Keratinocyte (primary cell): ENCODE results near the gene SMYD3. TPM values are rescaled to one million over a fixed set of nuclear protein-coding genes. Genes with fewer than 3 reads are reported as not detected.

ENCODE experiments used
- DNase-seq: peaks from one replicate; pipeline ENCODE4 v3.0.0-alpha.2; 2011; ENCODE audit warnings: low read depth, missing footprints, low spot score
- FAIRE-seq: peaks from 2 replicates; lab custom pipeline; 2011; peaks lifted over from hg19 to GRCh38; lab: Jason Lieb, UNC
- H2AFZ ChIP-seq: 2 replicates; pipeline ENCODE4 v1.6.0; 2012; ENCODE audit warnings: low read length, control low read depth, inconsistent platforms; ENCODE audit not compliant: control insufficient read depth
- H3K27ac ChIP-seq: 2 replicates; pipeline ENCODE4 v1.5.1; 2011; ENCODE audit warnings: low read length; ENCODE audit not compliant: control insufficient read depth, insufficient read depth
- H3K27me3 ChIP-seq: 3 replicates; pipeline ENCODE4 v1.6.0; 2011; ENCODE audit warnings: low read length; ENCODE audit not compliant: control insufficient read depth, insufficient read depth; ENCODE audit errors: extremely low read depth
- H3K36me3 ChIP-seq, 2 experiments: 2 replicates in 1 of 2; 3 replicates in 1 of 2; pipeline ENCODE4 v1.5.1; 2011; ENCODE audit warnings: low read length in 2 of 2, mild to moderate bottlenecking in 1 of 2; ENCODE audit not compliant: control insufficient read depth in 2 of 2, insufficient read depth in 2 of 2; ENCODE audit errors: extremely low read depth in 1 of 2
- H3K4me1 ChIP-seq: 3 replicates; pipeline ENCODE4 v1.5.1; 2011; ENCODE audit warnings: low read length; ENCODE audit not compliant: control insufficient read depth, insufficient read depth; ENCODE audit errors: extremely low read depth
- H3K4me2 ChIP-seq: 3 replicates; pipeline ENCODE4 v1.6.0; 2011; ENCODE audit warnings: low read depth, low read length; ENCODE audit not compliant: control insufficient read depth, insufficient read depth; ENCODE audit errors: extremely low read depth
- H3K4me3 ChIP-seq, 3 experiments: fragments of 200-600 bp in 1 of 3; sonication (generic) in 1 of 3; 2 replicates in 2 of 3; 3 replicates in 1 of 3; pipeline ENCODE4 v1.5.1; 2011 to 2016; ENCODE audit warnings: low read length in 3 of 3, mild to moderate bottlenecking in 3 of 3, control low read depth in 2 of 3, inconsistent platforms in 1 of 3, low read depth in 1 of 3, mixed read lengths in 1 of 3, mixed run types in 1 of 3, moderate library complexity in 1 of 3; ENCODE audit not compliant: control insufficient read depth in 2 of 3, insufficient read depth in 2 of 3; ENCODE audit errors: extremely low read depth in 1 of 3
- H3K79me2 ChIP-seq: 2 replicates; pipeline ENCODE4 v1.6.0; 2012; ENCODE audit warnings: low read length; ENCODE audit not compliant: control insufficient read depth, insufficient read depth
- H3K9ac ChIP-seq: 3 replicates; pipeline ENCODE4 v1.6.0; 2011; ENCODE audit warnings: low read length; ENCODE audit not compliant: control insufficient read depth, insufficient read depth; ENCODE audit errors: extremely low read depth
- H3K9me1 ChIP-seq: 3 replicates; pipeline ENCODE4 v1.6.0; 2011; ENCODE audit warnings: low read length; ENCODE audit not compliant: control insufficient read depth, insufficient read depth; ENCODE audit errors: extremely low read depth
- H3K9me3 ChIP-seq: 2 replicates; pipeline ENCODE4 v1.5.1; 2012; ENCODE audit warnings: low read depth, low read length; ENCODE audit not compliant: control insufficient read depth
- H4K20me1 ChIP-seq: 3 replicates; pipeline ENCODE4 v1.6.0; 2011; ENCODE audit warnings: low read length; ENCODE audit not compliant: control insufficient read depth, insufficient read depth; ENCODE audit errors: extremely low read depth
- CTCF ChIP-seq, 3 experiments: IDR thresholded peaks in 1 of 3; conservative IDR thresholded peaks in 1 of 3; optimal IDR thresholded peaks in 1 of 3; 2 replicates in 2 of 3; 3 replicates in 1 of 3; pipeline versions ENCODE3 to v1.5.1; 2011; ENCODE audit warnings: low read length in 3 of 3, mild to moderate bottlenecking in 3 of 3, moderate library complexity in 2 of 3, control low read depth in 1 of 3, inconsistent platforms in 1 of 3; ENCODE audit not compliant: insufficient read depth in 2 of 3; ENCODE audit errors: extremely low read depth in 1 of 3
- EZH2 ChIP-seq: IDR thresholded peaks from one replicate; pipeline ENCODE4 v1.6.1; 2012; ENCODE audit warnings: inconsistent platforms, mild to moderate bottlenecking, low read length, moderate library complexity
- dilution Hi-C: fragments of 300-500 bp; cut with MboI; formaldehyde crosslinking; loops from one replicate; pipeline ENCODE4 v1.7.0; 2020; ENCODE audit warnings: low sequenced_read_pairs; ENCODE audit not compliant: extremely low pct_ligation_motif_present
- polyA plus RNA-seq, 5 experiments: library from polyadenylated mRNA; depleted of rRNA in 3 of 5; stranded (reverse) in 3 of 5; stranded (forward) in 1 of 5; unstranded in 1 of 5; fragments of >200 nt; gene quantifications; 1 replicate in 1 of 5; 2 replicates in 3 of 5; 3 replicates in 1 of 5; pipeline versions ENCODE4 v1.2.1 to v1.2.3, GENCODE V29; 2011 to 2012; ENCODE audit warnings: missing spikeins in 2 of 5, low read depth in 1 of 5, low replicate concordance in 1 of 5

Gene SMYD3
- polyA plus RNA-seq, 1 donor (not counting 4 experiments of a cell fraction or from before 2014, with no cell fraction given) = 31.0 TPM

GRCh38 chr1:246350745-246351144 lies 156.3 kb downstream of the SMYD3 start:
- Histone ChIP-seq H3K36me3 (peaks cover 0 to 2% of the 10 kb centered on the region in 2 experiments), H3K27me3 (no peaks in the 10 kb centered on the region), H4K20me1 (no peaks in the 10 kb centered on the region), H2AFZ (no peak overlapping the region), H3K4me1 (no peaks in the 10 kb centered on the region), H3K4me2 (no peak overlapping the region), H3K9ac (no peak overlapping the region), H3K9me3 (no peaks in the 10 kb centered on the region), H3K4me3 (no peak overlapping the region), H3K9me1 (no peaks in the 10 kb centered on the region), H3K27ac (no peak overlapping the region), H3K79me2 (peaks cover 3% of the 10 kb centered on the region)
- no peak for TF ChIP-seq EZH2
- dilution Hi-C loops = no loop called here
- FAIRE-seq (peak; percentile 36), DNase-seq (no peak)

GRCh38 chr1:246343937-246344336 lies 163.1 kb downstream of the SMYD3 start:
- Histone ChIP-seq H3K4me1 (no peaks in the 10 kb centered on the region), H3K4me2 (no peak overlapping the region), H3K9me1 (no peaks in the 10 kb centered on the region), H3K27me3 (no peaks in the 10 kb centered on the region), H3K36me3 (no peaks in the 10 kb centered on the region), H4K20me1 (no peaks in the 10 kb centered on the region), H2AFZ (no peak overlapping the region), H3K9me3 (no peaks in the 10 kb centered on the region), H3K9ac (no peak overlapping the region), H3K27ac (no peak overlapping the region), H3K4me3 (no peak overlapping the region), H3K79me2 (no peaks in the 10 kb centered on the region)
- TF ChIP-seq CTCF (optimal IDR thresholded peaks at IDR 0.05 in 1 of 3, IDR thresholded peaks at IDR 0.05 in 1 of 3, conservative IDR thresholded peaks at IDR 0.05 in 1 of 3; ENCODE audit: extremely low read depth in 1 of 3, insufficient read depth in 2 of 3, low read length in 3 of 3) = no peak
- TF ChIP-seq EZH2 = no peak
- DNase-seq (no peak), FAIRE-seq (no peak)
- dilution Hi-C loops = no loop called here

- FAIRE-seq = no peak
Measured at GRCh38 chr1:246343251-246343650, 163.8 kb downstream of the SMYD3 start.

More at GRCh38 chr1:246343251-246343650, 163.8 kb downstream of the SMYD3 start:
- Histone ChIP-seq H4K20me1 (no peaks in the 10 kb centered on the region), H3K4me3 (no peak overlapping the region), H3K9me1 (no peaks in the 10 kb centered on the region), H3K9me3 (no peaks in the 10 kb centered on the region), H3K27me3 (no peaks in the 10 kb centered on the region), H3K36me3 (no peaks in the 10 kb centered on the region), H3K4me1 (no peaks in the 10 kb centered on the region), H3K79me2 (no peaks in the 10 kb centered on the region), H2AFZ (no peak overlapping the region), H3K27ac (no peak overlapping the region), H3K4me2 (no peak overlapping the region), H3K9ac (no peak overlapping the region)
- dilution Hi-C loops = no loop called here
- TF ChIP-seq CTCF (optimal IDR thresholded peaks at IDR 0.05 in 1 of 3, IDR thresholded peaks at IDR 0.05 in 1 of 3, conservative IDR thresholded peaks at IDR 0.05 in 1 of 3; ENCODE audit: extremely low read depth in 1 of 3, insufficient read depth in 2 of 3, low read length in 3 of 3) (no peak), EZH2 (no peak)
- no peak for DNase-seq
